ENCODE measurements around the gene CHKA.

The CHKA gene

DNA sequence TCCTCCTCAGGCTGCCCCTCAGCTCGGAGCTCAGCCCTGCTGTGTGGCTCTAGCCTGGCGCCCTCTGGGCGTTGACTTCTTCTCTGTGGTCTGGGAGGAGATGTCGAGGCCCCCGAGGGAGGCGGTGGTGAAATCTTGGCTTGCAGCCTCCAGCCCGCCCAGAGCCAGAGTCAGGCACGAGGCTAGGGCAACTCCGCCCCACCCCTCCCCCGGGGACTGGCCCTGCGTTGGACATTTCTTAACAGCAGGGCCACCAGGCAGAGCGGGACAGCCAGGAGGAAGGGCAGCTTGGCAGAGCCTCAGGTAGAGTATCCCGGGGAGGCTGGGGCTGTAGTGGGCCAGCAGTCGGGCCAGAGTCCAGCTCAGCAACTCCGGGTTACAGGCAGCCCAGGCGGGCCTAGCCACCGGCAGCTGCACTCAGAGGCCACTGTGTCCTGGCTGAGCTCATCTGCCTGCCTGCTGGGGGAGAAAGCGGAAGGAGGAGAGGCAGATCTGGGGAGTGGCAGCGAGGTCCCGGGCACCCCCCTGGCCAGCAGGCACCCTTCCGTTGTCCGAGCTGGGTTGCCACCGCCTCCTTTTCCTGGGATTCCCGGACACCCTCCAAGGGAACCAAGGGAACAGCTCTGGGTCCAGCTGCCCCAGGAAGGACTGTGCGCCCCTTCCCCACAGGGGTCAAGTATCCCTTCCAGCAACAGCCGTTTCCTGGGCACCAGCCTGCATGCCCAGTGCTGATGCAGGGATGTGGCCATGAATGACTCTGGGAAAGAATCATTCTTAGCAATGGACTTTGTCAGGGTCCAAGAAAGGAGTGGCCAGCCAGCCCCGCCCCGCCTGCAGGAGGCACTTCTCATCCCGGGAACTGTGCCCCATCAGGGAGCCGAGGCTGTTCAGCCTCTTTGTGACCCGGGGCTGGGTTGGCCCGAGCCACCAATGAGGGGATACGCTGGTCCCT lies 110.8 kb downstream of the CHKA start, which contains the start of gene ALDH3B1:
Gene ALDH3B1, plus strand, starts transcription at position 238 of the 952 bp plus-strand sequence. CDS start 4,971 bp downstream, outside the sequence.
- H3K27me3 ChIP-seq (ENCODE audit: control insufficient read depth, insufficient read depth, low read length): no peaks in the 10 kb centered on the region
- no peaks in the 10 kb centered on the region for H3K9me3 ChIP-seq (ENCODE audit: control insufficient read depth, low read length)
- peak within 1 kb of the TSS; percentile 72 for H2AFZ ChIP-seq
- H3K4me3 ChIP-seq (ENCODE audit: low read depth, low read length): no peak within 1 kb of the TSS
- no peaks in the 10 kb centered on the region for H3K79me2 ChIP-seq
- no peaks in the 10 kb centered on the region for H3K4me1 ChIP-seq
- H3K27ac ChIP-seq: peak within 1 kb of the TSS; percentile 30
- no peak for TF ChIP-seq CTCF (IDR thresholded peaks at IDR 0.05)
- H3K4me2 ChIP-seq (ENCODE audit: low read length): no peak within 1 kb of the TSS
- no peaks in the 10 kb centered on the region for H3K36me3 ChIP-seq (ENCODE audit: control insufficient read depth, insufficient read depth, low read length)
- H3K9ac ChIP-seq: no peak within 1 kb of the TSS

DNA sequence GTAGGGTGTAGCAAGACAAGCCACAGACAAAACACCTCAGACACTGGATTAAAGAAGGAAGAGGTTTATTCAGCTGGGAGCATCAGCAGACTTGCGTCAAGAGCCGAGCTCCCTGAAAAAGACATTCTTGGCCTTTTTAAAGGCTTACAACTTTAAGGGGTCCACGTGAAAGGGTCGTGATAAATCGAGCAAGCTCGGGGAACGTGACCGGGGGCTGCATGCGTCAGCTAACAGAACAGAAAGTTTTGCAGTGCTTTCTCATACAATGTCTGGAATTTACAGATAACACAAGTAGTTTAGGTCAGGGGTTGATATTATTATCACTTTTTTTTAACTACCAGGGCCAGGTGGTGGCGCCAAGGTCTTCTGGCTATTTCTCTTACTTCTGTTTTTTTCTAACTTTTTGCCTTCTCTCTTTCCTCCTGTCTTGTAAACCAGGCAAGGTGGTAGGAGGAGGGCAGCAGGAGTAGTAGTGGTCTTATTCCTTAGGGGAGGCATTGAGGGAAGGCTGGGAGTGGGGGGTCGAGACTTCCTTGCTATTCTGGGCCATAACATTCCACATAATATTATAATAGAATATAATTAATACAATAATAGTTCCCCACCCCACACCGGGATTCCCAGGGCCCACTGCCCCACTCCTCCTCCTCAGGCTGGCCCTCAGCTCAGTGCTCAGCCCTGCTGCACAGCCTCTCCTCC lies 111.6 kb downstream of the CHKA start:
- peak overlapping the region; percentile 72 for H2AFZ ChIP-seq
- no peaks in the 10 kb centered on the region for H3K9me3 ChIP-seq (ENCODE audit: control insufficient read depth, low read length)
- H3K4me2 ChIP-seq (ENCODE audit: low read length): no peak overlapping the region
- H3K27me3 ChIP-seq (ENCODE audit: control insufficient read depth, insufficient read depth, low read length): no peaks in the 10 kb centered on the region
- H3K4me3 ChIP-seq (ENCODE audit: low read depth, low read length): no peak overlapping the region
- H3K79me2 ChIP-seq: no peaks in the 10 kb centered on the region
- no peaks in the 10 kb centered on the region for H3K36me3 ChIP-seq (ENCODE audit: control insufficient read depth, insufficient read depth, low read length)
- H3K4me1 ChIP-seq: no peaks in the 10 kb centered on the region
- H3K27ac ChIP-seq: peak overlapping the region; percentile 30
- no peak for TF ChIP-seq CTCF (IDR thresholded peaks at IDR 0.05)
- H3K9ac ChIP-seq: no peak overlapping the region

DNA sequence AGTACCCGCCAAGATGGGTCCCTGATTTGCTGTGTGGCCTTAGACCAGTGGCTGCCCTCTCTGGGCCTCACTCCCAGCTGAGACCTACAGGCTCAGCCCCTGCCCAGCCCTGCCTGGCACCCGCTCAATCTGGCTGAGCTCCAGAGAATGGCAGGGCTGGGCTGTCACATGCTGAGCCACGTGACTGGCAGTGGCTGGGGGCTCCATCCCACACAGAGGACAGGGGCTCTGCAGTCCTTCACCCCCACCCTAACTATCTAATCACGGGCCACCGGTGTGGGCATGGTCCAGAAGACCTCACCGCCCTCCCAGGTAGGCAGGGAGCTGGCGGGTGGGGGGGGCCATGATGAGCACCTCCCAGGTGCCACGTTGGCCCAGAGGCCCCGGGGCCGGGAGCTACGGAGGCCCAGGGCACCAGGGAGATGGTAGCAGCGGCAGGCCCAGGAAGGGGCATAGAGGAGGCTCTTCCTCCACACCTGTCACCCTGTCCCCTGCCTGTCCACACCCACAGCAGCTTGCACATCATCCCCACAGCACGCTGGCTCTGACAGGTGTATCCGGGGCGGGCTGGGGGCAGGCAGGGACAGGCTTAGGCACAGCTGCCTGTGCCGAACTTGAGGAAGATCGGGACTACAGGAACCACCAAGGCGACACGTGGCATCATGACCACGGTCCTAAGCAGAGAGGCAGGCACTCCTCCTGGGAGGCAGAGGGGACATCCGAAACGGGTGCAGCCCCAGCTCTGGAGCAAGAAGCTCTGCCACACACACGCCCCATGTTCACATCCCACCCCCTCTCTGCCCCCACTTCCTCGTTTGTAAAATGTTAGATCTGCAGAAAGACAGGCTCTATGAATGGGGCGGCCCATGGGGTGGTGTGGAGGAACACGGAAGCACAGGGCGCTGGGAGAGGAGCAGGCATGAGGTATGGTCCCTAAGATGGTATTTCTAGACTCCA lies 112.5 kb downstream of the CHKA start:
- Histone ChIP-seq H3K27me3 (ENCODE audit: control insufficient read depth, insufficient read depth, low read length) (no peaks in the 10 kb centered on the region), H3K9ac (no peak overlapping the region), H3K27ac (no peak overlapping the region), H3K9me3 (ENCODE audit: control insufficient read depth, low read length) (no peaks in the 10 kb centered on the region), H3K4me3 (ENCODE audit: low read depth, low read length) (no peak overlapping the region), H3K79me2 (no peaks in the 10 kb centered on the region), H3K4me2 (ENCODE audit: low read length) (no peak overlapping the region), H2AFZ (no peak overlapping the region), H3K4me1 (no peaks in the 10 kb centered on the region), H3K36me3 (ENCODE audit: control insufficient read depth, insufficient read depth, low read length) (no peaks in the 10 kb centered on the region)
- TF ChIP-seq CTCF (IDR thresholded peaks at IDR 0.05): no peak

DNA sequence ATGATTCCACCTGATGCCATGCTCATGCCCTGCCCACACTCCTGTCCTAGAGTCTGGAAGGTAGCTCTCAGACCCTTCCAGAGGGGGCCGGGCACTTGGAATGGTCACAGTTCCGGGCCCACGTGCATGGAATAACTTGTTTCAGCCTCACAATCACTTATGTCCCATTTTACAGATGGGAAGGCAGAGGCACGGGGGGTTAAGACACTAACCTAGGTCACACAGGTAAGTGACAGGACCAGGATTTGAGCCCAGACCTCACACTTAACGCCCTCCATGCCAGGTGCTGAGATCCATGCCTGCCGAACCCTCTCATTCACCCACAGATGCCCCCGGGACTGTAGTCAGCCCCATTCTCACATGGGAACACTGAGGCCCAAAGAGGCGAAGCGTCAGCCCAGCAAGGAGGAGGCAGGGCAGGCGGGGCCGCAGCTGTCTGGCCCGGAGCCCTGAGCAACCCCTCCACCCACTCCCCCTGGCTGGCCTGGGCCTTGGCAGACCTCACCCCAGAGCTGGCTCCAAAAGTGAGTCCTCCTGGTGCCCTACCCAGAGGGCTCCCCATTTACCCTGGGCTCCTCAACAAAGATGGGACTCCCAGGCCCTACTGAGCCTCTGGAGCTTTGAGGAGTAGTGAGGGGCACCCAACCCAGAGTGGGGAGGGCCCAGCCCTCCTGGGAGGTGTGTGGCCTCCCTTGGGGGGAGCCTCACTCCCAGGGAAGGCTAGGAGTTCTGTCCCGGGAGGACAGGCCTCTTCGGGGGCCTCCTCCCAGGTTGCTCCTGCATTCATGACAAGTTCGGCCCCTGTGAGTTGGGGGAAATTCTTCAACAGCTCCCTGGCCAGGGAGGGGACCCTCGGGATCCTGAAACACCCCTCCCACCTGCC lies 113.4 kb downstream of the CHKA start:
- no peaks in the 10 kb centered on the region for H3K27me3 ChIP-seq (ENCODE audit: control insufficient read depth, insufficient read depth, low read length)
- H3K9ac ChIP-seq: no peak overlapping the region
- TF ChIP-seq CTCF (IDR thresholded peaks at IDR 0.05): no peak
- no peak overlapping the region for H3K4me2 ChIP-seq (ENCODE audit: low read length)
- no peaks in the 10 kb centered on the region for H3K36me3 ChIP-seq (ENCODE audit: control insufficient read depth, insufficient read depth, low read length)
- H3K4me1 ChIP-seq: no peaks in the 10 kb centered on the region
- no peak overlapping the region for H2AFZ ChIP-seq
- H3K4me3 ChIP-seq (ENCODE audit: low read depth, low read length): no peak overlapping the region
- H3K27ac ChIP-seq: no peak overlapping the region
- no peaks in the 10 kb centered on the region for H3K79me2 ChIP-seq
- no peaks in the 10 kb centered on the region for H3K9me3 ChIP-seq (ENCODE audit: control insufficient read depth, low read length)
